B cell (primary cell): ENCODE measurements around the gene SRCAP.

Experiments used
- EZH2 ChIP-seq: IDR thresholded peaks from 2 replicates; pipeline ENCODE4 v1.6.1; 2012; ENCODE audit warnings: borderline replicate concordance, low read depth, mild to moderate bottlenecking, moderate library complexity, low read length; ENCODE audit not compliant: insufficient read depth, poor library complexity, severe bottlenecking
- TF ChIP-seq, protein P1 (sequence below): fragments of 200-600 bp; IDR thresholded peaks from one replicate; pipeline ENCODE4 v1.8.0; 2022; ENCODE audit warnings: antibody characterized with exemption, mild to moderate bottlenecking

DNA sequence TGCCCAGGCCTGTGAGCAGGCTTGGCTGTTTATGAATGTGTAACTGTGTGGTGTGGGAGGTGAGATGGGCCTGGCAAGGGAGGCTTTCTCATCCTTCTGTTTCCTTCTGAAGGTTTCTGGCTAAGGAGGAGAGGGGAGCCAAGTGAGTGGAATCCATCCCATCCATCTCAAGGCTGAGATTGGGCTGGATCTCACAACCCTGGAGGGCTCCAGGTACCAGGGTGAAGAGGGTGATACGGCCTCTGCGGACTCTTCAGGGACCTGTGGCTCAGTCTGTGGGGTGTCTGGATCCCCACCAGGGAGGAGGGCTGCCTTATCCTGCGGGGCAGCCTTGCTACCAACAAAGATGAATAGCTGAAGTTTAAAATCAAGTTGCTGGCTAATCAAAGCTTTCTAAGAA lies 81.0 kb downstream of the SRCAP start:
- TF ChIP-seq, protein P1, sequence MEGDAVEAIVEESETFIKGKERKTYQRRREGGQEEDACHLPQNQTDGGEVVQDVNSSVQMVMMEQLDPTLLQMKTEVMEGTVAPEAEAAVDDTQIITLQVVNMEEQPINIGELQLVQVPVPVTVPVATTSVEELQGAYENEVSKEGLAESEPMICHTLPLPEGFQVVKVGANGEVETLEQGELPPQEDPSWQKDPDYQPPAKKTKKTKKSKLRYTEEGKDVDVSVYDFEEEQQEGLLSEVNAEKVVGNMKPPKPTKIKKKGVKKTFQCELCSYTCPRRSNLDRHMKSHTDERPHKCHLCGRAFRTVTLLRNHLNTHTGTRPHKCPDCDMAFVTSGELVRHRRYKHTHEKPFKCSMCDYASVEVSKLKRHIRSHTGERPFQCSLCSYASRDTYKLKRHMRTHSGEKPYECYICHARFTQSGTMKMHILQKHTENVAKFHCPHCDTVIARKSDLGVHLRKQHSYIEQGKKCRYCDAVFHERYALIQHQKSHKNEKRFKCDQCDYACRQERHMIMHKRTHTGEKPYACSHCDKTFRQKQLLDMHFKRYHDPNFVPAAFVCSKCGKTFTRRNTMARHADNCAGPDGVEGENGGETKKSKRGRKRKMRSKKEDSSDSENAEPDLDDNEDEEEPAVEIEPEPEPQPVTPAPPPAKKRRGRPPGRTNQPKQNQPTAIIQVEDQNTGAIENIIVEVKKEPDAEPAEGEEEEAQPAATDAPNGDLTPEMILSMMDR, result no peak
- no peak for TF ChIP-seq EZH2
